GM19240 (cell line): ENCODE measurements around the gene SCARF1.

Experiments
- DNase-seq: peaks from one replicate; pipeline ENCODE4 v3.0.0; 2011; ENCODE audit warnings: low spot score; ENCODE audit not compliant: insufficient read length

The SCARF1 gene

GRCh38 chr17:1598399-1599095, 47.0 kb downstream of the SCARF1 start:
- DNase-seq, result no peak

- no peak for DNase-seq
Measured at GRCh38 chr17:1597861-1598342, 47.6 kb downstream of the SCARF1 start.

GRCh38 chr17:1593630-1593931, 52.0 kb downstream of the SCARF1 start:
- no peak for DNase-seq

GRCh38 chr17:1592751-1593629, 52.5 kb downstream of the SCARF1 start:
- no peak for DNase-seq

- no peak for DNase-seq
Measured at GRCh38 chr17:1591474-1592090, 54.0 kb downstream of the SCARF1 start.

- DNase-seq, result no peak
Measured at GRCh38 chr17:1590747-1591473, 54.6 kb downstream of the SCARF1 start.

GRCh38 chr17:1590029-1590746, 55.3 kb downstream of the SCARF1 start:
- DNase-seq, result no peak

- no peak for DNase-seq
Measured at GRCh38 chr17:1588821-1589585, 56.5 kb downstream of the SCARF1 start.

GRCh38 chr17:1584167-1584566, 61.4 kb downstream of the SCARF1 start:
- no peak for DNase-seq
